ELF-1 (cell line): ENCODE results near the gene CRLF3.
"Not testable (repeated sequence)": the region's sequence is repeated elsewhere in the genome, so short reads cannot be mapped to it uniquely, and the experiment has no call there.

Experiments used
- DNase-seq: peaks from one replicate; pipeline ENCODE4 v3.0.0-alpha.2; 2016; ENCODE audit warnings: low read depth, low spot score

The CRLF3 gene

DNA sequence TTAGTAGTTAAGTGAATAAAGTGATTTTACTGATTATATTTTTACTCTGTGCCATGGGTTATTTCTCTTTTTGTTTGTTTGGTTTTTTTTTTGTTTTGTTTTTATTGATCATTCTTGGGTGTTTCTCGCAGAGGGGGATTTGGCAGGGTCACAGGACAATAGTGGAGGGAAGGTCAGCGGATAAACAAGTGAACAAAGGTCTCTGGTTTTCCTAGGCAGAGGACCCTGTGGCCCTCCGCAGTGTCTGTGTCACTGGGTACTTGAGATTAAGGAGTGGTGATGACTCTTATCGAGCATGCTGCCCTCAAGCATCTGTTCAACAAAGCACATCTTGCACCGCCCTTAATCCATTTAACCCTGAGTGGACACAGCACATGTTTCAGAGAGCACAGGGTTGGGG is 88.8 kb downstream of the CRLF3 start:
- DNase-seq = not testable (repeated sequence)

DNA sequence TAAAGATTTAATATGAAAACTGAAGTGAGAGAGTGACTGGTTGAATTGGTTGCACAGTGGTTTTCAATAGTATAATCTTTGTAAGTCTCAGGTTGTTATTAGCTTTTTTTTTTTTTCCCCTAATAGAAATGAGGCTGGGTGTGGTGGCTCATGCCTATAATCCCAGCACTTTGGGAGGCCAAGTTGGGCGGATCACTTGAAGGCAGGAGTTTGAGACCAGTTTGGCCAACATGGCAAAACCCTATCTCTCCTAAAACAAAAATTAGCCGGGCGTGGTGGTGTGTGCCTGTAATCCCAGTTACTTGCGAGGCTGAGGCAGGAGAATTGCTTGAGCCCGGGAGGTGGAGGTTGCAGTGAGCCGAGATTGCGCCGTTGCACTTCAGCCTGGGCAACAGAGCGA is 89.3 kb downstream of the CRLF3 start:
- DNase-seq = not testable (repeated sequence)

GRCh38 chr17:30734153-30734552 is 90.3 kb downstream of the CRLF3 start:
- not testable (repeated sequence) for DNase-seq
